GM21528 (cell line): ENCODE measurements around the gene MYO18A.

Source experiments
- ATAC-seq: cut with Tn5 transposase; IDR thresholded peaks from one replicate; pipeline ENCODE4 v1.9.1; 2021; ENCODE audit warnings: mild to moderate bottlenecking, moderate library complexity; ENCODE audit not compliant: unreplicated experiment, low FRiP score

The MYO18A gene

GRCh38 chr17:29039764-29040598, 140.2 kb downstream of the MYO18A start:
- ATAC-seq, result no peak

GRCh38 chr17:29038085-29038795, 142.0 kb downstream of the MYO18A start:
- no peak for ATAC-seq

GRCh38 chr17:29037739-29038084, 142.5 kb downstream of the MYO18A start:
- no peak for ATAC-seq

GRCh38 chr17:29036584-29036983, 143.6 kb downstream of the MYO18A start:
- ATAC-seq, result no peak

GRCh38 chr17:29034510-29034909, 145.7 kb downstream of the MYO18A start:
- ATAC-seq, result no peak

- ATAC-seq, result no peak
Observed at GRCh38 chr17:29032857-29033197, 147.4 kb downstream of the MYO18A start.

- no peak for ATAC-seq
Observed at GRCh38 chr17:29032013-29032856, 148.0 kb downstream of the MYO18A start.

- no peak for ATAC-seq
Observed at GRCh38 chr17:29031488-29031887, 148.7 kb downstream of the MYO18A start.

GRCh38 chr17:29024316-29024952, 155.8 kb downstream of the MYO18A start:
- no peak for ATAC-seq

GRCh38 chr17:29022074-29022473, 158.1 kb downstream of the MYO18A start:
- ATAC-seq, result no peak

- ATAC-seq, result no peak
Observed at GRCh38 chr17:29021226-29021625, 159.0 kb downstream of the MYO18A start.
